ENCODE results near the gene AKAP13.

GRCh38 chr15:85361323-85361722 is 19.1 kb upstream of the AKAP13 start:
- TF ChIP-seq POLR2A (IDR thresholded peaks at IDR 0.05), result no peak
- no peak for TF ChIP-seq CTCF (IDR thresholded peaks at IDR 0.05)
